Erythroblast (primary cell): Measurements from ENCODE around the gene ATP5F1A.

Experiments used
- GATA1 ChIP-seq: IDR thresholded peaks from 2 replicates; pipeline ENCODE4 v1.6.1; 2011; ENCODE audit warnings: low read depth, mild to moderate bottlenecking, control low read depth, low read length, moderate library complexity
- POLR2A ChIP-seq: IDR thresholded peaks from 2 replicates; pipeline ENCODE4 v1.6.1; 2011; ENCODE audit warnings: mild to moderate bottlenecking, low read length

- TF ChIP-seq POLR2A, result no peak
- no peak for TF ChIP-seq GATA1
Observed at GRCh38 chr18:46140173-46140572, 42.1 kb upstream of the ATP5F1A start.
